G401 (cell line): Measurements from ENCODE around the gene RBBP8NL. TPM values are rescaled to one million over a fixed set of nuclear protein-coding genes. Genes with fewer than 3 reads are reported as not detected.

Experiments
- DNase-seq: peaks from one replicate; pipeline ENCODE4 v3.0.0-alpha.2; 2015; ENCODE audit warnings: low spot score
- in situ Hi-C: cut with HindIII; loops from 2 replicates; pipeline ENCODE4 v1.10.0; 2016; ENCODE audit warnings: low sequenced_read_pairs, mixed read lengths
- total RNA-seq: library from RNA; depleted of rRNA; stranded (reverse); fragments of >200 nt; shearing (Covaris generic); gene quantifications from 2 replicates; pipeline ENCODE4 v1.2.3, GENCODE V29; 2014

RBBP8NL gene
- total RNA-seq, 1 experiment from 2014 or later = not detected

- no peak for DNase-seq
- in situ Hi-C loops = no loop called here
Observed at GRCh38 chr20:62425281-62426058, 1.9 kb downstream of the RBBP8NL start.

GRCh38 chr20:62424249-62425107 lies 2.9 kb downstream of the RBBP8NL start:
- in situ Hi-C loops = no loop called here
- DNase-seq = no peak

- in situ Hi-C loops = no loop called here
- DNase-seq = no peak
Observed at GRCh38 chr20:62423326-62423706, 4.0 kb downstream of the RBBP8NL start.

- no peak for DNase-seq
- in situ Hi-C loops = no loop called here
Observed at GRCh38 chr20:62422636-62423325, 4.6 kb downstream of the RBBP8NL start.

GRCh38 chr20:62421716-62421990 lies 5.7 kb downstream of the RBBP8NL start:
- in situ Hi-C loops = no loop called here

GRCh38 chr20:62420846-62421715 lies 6.3 kb downstream of the RBBP8NL start:
- no peak for DNase-seq
- in situ Hi-C loops = no loop called here

More at GRCh38 chr20:62421716-62421990, 5.7 kb downstream of the RBBP8NL start:
- no peak for DNase-seq

- in situ Hi-C loops = no loop called here
- no peak for DNase-seq
Observed at GRCh38 chr20:62419759-62420158, 7.6 kb downstream of the RBBP8NL start.

- in situ Hi-C loops = no loop called here
- no peak for DNase-seq
Observed at GRCh38 chr20:62418709-62419487, 8.4 kb downstream of the RBBP8NL start.

- no peak for DNase-seq
- in situ Hi-C loops = no loop called here
Observed at GRCh38 chr20:62417981-62418708, 9.2 kb downstream of the RBBP8NL start.

GRCh38 chr20:62416651-62417637 lies 10.4 kb downstream of the RBBP8NL start:
- in situ Hi-C loops = no loop called here
- no peak for DNase-seq

- in situ Hi-C loops = no loop called here
- DNase-seq = no peak
Observed at GRCh38 chr20:62415354-62416111, 11.8 kb downstream of the RBBP8NL start.

- in situ Hi-C loops = no loop called here
- no peak for DNase-seq
Observed at GRCh38 chr20:62413896-62414481, 13.3 kb downstream of the RBBP8NL start.

- no peak for DNase-seq
- in situ Hi-C loops = no loop called here
Observed at GRCh38 chr20:62413025-62413570, 14.2 kb downstream of the RBBP8NL start.

- in situ Hi-C loops = no loop called here
- DNase-seq = no peak
Observed at GRCh38 chr20:62412194-62413024, 14.9 kb downstream of the RBBP8NL start.
